Left renal cortex interstitium (tissue), 4 donors: ENCODE data around the gene GIGYF1. TPM values are rescaled to one million over a fixed set of nuclear protein-coding genes. Genes with fewer than 3 reads are reported as not detected.

Experiments used
- DNase-seq, 4 donors: peaks; one replicate each; pipeline ENCODE4 v3.0.0-alpha.2; 2013; ENCODE audit warnings: low read depth in 4 of 4, low spot score in 2 of 4, missing footprints in 1 of 4
- polyA plus RNA-seq, 4 donors: library from polyadenylated mRNA; unstranded; fragments of 120-200 nt; gene quantifications; one replicate each; pipeline ENCODE4 v1.2.1, GENCODE V29; 2013; ENCODE audit not compliant: insufficient read length in 4 of 4

GIGYF1 gene
- polyA plus RNA-seq, 4 donors, result 25.7 to 70.4 (median 48.9) TPM

- DNase-seq, result no peak
These were observed 8.4 kb downstream of the GIGYF1 start for GRCh38 chr7:100685631-100686145.

DNA sequence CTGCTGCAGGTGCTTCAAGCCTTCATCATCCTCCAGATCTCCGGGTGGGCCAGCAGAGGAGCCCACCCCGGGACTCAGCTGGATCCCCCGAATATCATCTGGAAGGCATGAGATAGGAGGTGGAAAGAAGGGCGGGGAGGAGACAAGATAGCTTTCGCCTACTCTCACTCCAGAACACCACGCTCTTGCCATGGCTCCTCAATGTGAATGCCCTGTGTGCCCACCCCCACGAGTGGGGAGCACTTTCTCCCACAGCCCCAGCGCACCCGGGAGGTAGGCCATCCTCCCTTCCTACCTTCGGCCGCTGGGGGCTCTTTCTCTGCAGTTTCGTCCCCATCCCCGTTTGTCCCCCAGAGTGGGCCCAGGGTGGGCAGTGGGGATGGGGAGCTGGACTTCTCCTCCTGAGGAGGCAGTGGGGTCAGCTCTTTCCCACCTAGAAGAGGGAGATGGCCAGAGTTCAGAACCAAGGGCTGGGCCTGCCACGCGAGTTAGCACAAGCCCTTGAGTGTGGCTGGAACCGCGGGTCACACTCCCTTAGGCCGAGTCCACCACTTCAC, 8.9 kb downstream of the GIGYF1 start:
- DNase-seq, result no peak

DNA sequence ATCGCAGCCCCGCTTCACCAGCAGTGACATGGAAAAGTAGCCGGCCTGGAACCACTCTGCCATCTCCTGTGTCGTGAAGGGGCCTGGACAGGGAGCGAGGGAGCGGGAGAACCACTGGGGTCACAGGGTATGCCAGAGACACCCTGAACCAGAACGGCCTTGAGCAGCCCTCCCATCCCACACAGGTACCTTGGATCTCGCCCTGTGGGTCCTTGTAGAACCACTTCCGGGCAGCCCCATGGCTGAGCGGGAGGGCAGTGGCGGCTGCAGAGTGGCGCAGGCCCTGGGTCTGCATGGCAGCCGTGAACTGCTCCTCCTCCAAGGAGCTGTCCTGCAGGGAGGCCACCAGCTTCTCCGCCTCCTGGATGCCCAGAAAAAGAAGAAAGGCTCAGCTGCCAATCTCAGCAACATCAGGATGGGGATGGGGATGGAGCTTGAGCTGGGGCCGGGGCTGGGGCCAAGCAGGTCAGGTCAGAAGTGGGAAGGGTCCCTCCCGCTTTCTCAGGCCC, 9.5 kb downstream of the GIGYF1 start:
- DNase-seq, result no peak

DNA sequence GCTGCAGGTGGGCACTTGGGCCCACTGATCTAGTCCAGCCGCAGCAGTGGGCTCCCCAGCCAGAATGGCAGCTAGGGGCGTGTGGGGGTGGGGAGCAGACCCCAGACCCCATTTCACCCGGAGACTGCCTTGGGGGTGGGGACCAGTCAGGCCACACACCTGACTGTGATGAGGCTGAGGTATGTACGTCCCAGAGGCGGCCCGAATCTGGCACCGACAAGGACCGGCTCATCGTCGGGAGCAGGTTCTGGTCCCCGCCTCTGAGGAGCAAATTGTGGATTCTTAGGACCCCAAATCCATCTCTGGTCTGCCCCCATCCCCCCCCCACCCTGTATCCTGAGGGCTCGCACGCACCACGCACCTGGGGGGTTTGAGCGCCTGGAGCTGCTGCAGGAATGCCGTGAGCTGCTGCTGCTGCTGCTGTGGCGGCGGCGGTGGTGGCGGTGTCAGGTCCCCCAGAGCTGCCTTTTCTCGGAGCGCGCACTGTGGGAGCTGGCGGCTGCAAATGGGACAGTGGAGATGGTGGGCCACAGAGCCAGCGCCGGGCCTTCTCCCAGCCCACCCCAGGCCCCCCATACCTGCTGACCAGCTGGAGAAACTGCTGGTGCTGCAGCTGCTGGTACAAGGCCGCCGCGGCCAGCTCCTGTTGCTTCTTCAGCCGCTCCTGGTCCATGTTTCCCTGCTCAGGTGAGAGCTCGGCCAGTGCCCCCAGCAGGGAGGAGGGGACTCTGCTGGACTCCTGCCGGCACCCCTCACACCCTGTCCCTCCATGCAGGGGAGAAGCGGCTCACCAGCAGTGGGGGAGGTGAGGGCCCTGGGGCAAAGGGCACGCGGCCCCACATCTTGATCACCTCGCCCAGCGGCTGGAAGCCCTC, 10.2 kb downstream of the GIGYF1 start:
- no peak for DNase-seq

DNA sequence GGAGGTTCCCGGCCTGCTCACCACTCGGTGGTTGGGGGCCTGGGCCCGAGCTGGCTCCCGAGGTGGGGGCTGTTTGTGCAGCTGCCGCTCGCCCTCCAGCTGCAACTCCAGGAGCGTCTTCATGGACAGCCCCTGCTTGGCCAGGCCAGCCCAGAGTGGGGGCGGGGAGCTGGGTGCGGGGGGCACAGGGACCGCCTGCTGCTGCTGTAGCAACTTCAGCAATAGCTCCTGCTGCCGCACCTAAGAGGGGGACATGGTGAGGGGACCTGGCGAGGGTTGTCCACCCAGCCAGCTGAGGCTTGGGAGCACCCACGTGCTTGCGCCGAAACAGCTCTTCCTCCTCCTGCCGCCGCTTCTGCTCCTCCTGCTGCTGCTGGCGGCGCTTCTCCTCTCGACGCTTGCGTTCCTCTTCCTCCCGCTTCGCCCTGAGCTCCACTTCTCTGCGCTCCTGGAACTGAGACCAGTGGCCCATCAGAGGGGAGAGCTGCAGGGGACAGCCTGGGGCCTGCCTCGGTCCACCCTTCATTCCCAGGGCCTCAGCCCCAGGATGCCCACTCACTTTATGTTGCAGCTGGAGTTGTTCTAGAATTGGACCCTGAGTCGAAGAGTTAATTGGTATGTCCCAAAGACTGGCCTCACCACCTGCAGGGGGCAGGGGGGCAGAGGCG, 10.9 kb downstream of the GIGYF1 start:
- DNase-seq, result no peak

DNA sequence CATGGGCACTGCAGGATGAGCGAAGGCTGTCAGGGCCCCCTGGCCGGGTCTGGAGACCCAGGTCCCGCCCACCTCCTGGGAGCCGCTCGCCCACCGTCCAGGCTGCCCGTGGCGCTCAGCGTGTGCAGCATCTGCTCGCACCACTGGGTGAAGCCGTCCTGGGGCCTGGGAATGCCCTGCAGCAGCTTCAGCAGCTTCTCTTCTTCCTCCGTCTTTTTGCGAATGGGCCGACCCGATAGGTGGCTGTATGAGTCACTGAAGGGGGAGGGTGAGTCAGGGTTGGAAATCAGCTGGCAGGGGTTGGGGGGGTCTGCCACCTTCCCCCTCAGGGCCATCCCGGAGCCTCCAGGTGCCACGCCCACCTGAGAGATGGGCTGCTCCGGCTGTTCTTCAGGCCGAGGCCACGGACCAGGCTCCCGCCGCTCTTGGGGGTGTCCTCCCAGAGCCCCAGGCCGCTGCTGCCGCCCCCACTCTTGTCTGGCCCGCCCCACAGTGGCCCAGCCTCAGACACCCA, 11.8 kb downstream of the GIGYF1 start:
- DNase-seq, result no peak

DNA sequence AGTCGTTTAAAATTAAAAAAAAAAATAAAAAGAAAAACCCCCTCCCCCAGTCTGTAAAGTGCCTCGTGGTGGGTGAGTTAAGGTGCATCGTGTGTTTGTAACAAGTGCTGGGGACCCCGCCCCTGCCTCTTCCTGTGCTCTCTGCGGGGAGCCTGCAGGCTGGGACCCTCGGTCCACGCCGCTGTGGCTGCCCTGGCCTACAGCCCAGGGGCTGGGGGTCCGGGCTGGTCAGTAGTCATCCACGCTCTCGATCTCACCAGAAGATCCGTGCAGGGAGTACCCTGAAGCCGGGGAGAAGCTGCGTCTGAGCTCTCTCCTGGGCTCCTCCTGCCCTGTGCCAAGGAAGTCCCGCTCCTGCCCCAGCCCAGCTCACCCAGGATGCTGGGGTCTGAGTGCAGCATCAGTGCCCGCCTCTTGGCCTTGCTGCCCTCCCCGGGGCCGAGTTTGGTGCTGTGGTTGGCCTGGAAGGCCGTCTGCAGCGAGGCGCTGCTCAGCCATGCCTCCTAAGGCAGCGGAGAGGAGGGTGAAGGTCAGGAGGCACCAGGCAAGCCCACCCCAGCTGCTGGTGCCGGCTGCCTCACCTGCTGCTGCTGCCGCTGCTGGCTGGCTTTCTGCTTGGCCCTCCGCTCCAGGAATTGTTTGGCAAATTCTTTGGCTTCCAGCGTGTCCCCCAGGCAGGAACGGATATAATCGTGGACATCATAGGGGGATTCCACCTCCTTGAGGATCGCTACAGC, 12.4 kb downstream of the GIGYF1 start:
- DNase-seq, result no peak

- DNase-seq, result no peak
These were observed 13.3 kb downstream of the GIGYF1 start for GRCh38 chr7:100680576-100681271.

DNA sequence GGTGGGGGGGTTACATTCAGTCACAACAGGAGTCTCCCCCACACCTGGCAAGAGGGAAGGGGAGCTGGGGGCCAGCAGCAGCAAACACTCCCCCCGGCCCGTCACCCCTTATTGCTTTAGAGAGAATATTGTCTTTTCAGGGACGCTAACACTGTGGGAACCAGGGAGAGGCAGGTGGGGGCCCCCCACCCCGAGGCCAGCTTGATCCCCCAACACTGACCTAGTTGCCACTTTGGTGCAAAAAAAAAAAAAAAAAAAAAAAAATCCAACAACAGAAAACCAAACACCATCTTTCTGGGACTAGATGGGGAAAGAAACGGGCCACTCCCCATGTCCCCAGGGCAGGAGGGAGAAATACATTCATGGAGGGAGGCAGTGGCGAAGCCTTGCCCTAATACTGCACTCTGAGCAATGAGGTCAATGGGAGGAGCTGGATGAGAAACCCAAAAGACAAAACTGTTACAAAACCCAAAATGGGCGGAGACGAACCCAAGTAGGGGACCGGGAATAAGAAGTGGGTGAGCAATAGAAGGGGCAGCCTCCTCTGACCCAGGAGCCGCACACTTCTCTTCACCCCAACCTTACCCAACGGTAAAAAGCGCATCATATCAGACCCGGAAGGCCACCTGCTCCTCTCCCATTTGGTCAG, 14.0 kb downstream of the GIGYF1 start:
- no peak for DNase-seq

- DNase-seq, result no peak
These were observed 14.7 kb downstream of the GIGYF1 start for GRCh38 chr7:100679129-100679926.

DNA sequence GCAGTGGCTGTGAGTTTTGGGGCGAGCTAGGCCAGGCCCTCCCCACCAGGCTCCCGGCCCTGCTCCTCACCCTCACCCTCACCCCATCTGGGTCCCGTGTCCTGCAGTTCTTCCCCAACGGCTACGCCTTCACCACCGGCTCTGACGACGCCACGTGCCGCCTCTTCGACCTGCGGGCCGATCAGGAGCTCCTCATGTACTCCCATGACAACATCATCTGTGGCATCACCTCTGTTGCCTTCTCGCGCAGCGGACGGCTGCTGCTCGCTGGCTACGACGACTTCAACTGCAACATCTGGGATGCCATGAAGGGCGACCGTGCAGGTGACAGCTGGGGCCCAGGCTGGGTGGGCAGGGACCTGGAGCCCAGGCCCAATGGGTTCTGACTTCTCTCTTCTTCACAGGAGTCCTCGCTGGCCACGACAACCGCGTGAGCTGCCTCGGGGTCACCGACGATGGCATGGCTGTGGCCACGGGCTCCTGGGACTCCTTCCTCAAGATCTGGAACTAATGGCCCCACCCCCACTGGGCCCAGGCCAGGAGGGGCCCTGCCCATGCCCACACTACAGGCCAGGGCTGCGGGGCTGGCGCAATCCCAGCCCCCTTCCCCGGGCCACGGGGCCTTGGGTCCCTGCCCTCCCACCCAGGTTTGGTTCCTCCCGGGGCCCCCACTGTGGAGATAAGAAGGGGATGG, 15.6 kb downstream of the GIGYF1 start:
- no peak for DNase-seq

GRCh38 chr7:100677308-100678267, 16.5 kb downstream of the GIGYF1 start:
- DNase-seq, result no peak

- no peak for DNase-seq
These were observed 17.3 kb downstream of the GIGYF1 start for GRCh38 chr7:100676501-100677306.

- peak in 1 of 4 donors; percentile 29 for DNase-seq
These were observed 18.3 kb downstream of the GIGYF1 start for GRCh38 chr7:100675581-100676350.

- no peak for DNase-seq
These were observed 19.0 kb downstream of the GIGYF1 start for GRCh38 chr7:100675105-100675451.
